OCI-LY3 (cell line): ENCODE data around the gene GDPD4.

ENCODE experiments used
- CTCF ChIP-seq: fragments of 200-600, 300-600 bp; sonication (generic); IDR thresholded peaks from 2 replicates; pipeline ENCODE4 v1.5.1; 2014; ENCODE audit warnings: antibody characterized with exemption, low read length, low read depth
- EZH2phosphoT487 ChIP-seq: fragments of 200-600 bp; shearing (Covaris generic); IDR thresholded peaks from 2 replicates; pipeline ENCODE4 v1.6.1; 2018; ENCODE audit warnings: antibody characterized with exemption, mixed run types, low read depth

- TF ChIP-seq CTCF (no peak), EZH2phosphoT487 (no peak)
These were observed 50.4 kb downstream of the GDPD4 start for GRCh38 chr11:77250881-77251640.
